ENCODE results near the gene CMTR2.

Gene CMTR2

GRCh38 chr16:71247478-71247877 is 41.7 kb downstream of the CMTR2 start:
- no peak overlapping the region for H3K4me3 ChIP-seq (ENCODE audit: low read length)
- TF ChIP-seq, protein P1, sequence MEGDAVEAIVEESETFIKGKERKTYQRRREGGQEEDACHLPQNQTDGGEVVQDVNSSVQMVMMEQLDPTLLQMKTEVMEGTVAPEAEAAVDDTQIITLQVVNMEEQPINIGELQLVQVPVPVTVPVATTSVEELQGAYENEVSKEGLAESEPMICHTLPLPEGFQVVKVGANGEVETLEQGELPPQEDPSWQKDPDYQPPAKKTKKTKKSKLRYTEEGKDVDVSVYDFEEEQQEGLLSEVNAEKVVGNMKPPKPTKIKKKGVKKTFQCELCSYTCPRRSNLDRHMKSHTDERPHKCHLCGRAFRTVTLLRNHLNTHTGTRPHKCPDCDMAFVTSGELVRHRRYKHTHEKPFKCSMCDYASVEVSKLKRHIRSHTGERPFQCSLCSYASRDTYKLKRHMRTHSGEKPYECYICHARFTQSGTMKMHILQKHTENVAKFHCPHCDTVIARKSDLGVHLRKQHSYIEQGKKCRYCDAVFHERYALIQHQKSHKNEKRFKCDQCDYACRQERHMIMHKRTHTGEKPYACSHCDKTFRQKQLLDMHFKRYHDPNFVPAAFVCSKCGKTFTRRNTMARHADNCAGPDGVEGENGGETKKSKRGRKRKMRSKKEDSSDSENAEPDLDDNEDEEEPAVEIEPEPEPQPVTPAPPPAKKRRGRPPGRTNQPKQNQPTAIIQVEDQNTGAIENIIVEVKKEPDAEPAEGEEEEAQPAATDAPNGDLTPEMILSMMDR (IDR thresholded peaks at IDR 0.05; ENCODE audit: insufficient read depth, low read depth, low read length, missing control alignments), result no peak
- no peak for DNase-seq (ENCODE audit: low read depth)

DNA sequence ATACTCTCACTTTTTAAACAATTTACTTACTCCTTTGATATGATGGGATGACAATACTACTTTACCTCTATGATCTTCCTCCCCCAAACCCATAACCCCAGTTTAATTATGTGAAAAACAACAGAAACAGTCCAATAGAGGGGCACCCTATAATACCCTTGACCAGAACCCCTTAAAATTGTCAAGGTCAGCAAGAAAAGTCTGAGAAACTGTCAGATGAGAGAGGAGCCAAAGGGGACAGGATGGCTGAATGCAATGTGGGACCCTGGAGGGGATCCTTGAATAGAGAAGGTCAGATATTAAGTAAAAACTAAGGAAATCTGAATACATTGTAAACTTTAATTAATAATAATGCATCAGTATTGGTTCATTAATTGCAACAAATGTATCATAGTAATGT is 42.9 kb downstream of the CMTR2 start:
- TF ChIP-seq, protein P1 (IDR thresholded peaks at IDR 0.05; ENCODE audit: insufficient read depth, low read depth, low read length, missing control alignments), result no peak
- DNase-seq (ENCODE audit: low read depth), result no peak
- no peak overlapping the region for H3K4me3 ChIP-seq (ENCODE audit: low read length)

DNA sequence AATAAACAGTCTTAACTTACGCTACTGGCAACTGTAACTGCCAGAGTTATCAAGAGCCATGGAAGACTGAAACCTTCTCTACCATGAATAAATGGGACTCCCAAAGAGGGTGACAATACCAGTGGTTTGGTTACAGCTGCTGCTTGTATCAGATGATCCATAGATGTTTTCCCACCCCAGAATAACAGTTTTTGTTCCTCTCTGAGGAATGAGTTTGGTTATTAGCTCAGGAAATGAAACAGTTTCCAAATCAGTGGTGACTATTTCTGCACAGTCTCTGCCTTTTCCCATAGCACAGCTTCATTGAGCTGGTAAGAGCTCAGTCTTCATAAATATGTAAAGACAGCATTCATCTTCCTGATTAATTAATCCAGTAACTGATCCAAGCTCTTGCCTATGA is 44.7 kb downstream of the CMTR2 start:
- no peak overlapping the region for H3K4me3 ChIP-seq (ENCODE audit: low read length)
- TF ChIP-seq, protein P1 (IDR thresholded peaks at IDR 0.05; ENCODE audit: insufficient read depth, low read depth, low read length, missing control alignments), result no peak
- DNase-seq (ENCODE audit: low read depth), result no peak

GRCh38 chr16:71242601-71243000 is 46.6 kb downstream of the CMTR2 start:
- H3K4me3 ChIP-seq (ENCODE audit: low read length), result no peak overlapping the region
- TF ChIP-seq, protein P1 (IDR thresholded peaks at IDR 0.05; ENCODE audit: insufficient read depth, low read depth, low read length, missing control alignments), result no peak
- DNase-seq (ENCODE audit: low read depth), result no peak

DNA sequence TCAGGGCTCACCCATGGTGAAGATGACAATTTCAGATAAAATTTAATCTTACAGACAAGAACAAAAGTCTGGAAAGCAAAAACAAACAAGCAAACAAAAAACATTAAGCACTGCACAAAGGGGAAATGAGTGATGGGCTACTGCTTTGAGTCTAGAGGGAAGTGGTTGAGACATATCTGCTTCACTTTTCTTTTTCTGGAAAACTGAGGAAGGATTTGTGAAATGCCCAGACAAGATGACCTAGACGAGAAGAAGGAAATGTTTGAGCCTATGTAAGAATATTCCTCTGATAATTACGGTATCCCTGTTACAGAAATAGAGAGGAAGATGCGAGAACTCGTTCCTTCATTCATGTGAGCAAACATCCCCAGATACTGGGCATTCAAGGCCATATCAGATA is 47.2 kb downstream of the CMTR2 start:
- no peak for DNase-seq (ENCODE audit: low read depth)
- TF ChIP-seq, protein P1 (IDR thresholded peaks at IDR 0.05; ENCODE audit: insufficient read depth, low read depth, low read length, missing control alignments), result no peak
- H3K4me3 ChIP-seq (ENCODE audit: low read length), result no peak overlapping the region
